Uterus (tissue), 2 donors: ENCODE data around the gene LCTL.

Experiments used
- POLR2A ChIP-seq, 2 donors: fragments of 450-650 bp; IDR thresholded peaks; one replicate each; pipeline ENCODE4 v1.6.1; 2016; ENCODE audit warnings: antibody characterized with exemption in 2 of 2, mild to moderate bottlenecking in 1 of 2, moderate library complexity in 1 of 2
- TF ChIP-seq, protein P1 (sequence below), 4 experiments: fragments of 200-600 bp in 2 of 4; fragments of 450-650 bp in 2 of 4; sonication (generic) in 2 of 4; IDR thresholded peaks; one replicate each; pipeline ENCODE4 v1.5.1; 2016 to 2019; ENCODE audit warnings: antibody characterized with exemption in 4 of 4, mild to moderate bottlenecking in 2 of 4, moderate library complexity in 1 of 4

- TF ChIP-seq, protein P1, sequence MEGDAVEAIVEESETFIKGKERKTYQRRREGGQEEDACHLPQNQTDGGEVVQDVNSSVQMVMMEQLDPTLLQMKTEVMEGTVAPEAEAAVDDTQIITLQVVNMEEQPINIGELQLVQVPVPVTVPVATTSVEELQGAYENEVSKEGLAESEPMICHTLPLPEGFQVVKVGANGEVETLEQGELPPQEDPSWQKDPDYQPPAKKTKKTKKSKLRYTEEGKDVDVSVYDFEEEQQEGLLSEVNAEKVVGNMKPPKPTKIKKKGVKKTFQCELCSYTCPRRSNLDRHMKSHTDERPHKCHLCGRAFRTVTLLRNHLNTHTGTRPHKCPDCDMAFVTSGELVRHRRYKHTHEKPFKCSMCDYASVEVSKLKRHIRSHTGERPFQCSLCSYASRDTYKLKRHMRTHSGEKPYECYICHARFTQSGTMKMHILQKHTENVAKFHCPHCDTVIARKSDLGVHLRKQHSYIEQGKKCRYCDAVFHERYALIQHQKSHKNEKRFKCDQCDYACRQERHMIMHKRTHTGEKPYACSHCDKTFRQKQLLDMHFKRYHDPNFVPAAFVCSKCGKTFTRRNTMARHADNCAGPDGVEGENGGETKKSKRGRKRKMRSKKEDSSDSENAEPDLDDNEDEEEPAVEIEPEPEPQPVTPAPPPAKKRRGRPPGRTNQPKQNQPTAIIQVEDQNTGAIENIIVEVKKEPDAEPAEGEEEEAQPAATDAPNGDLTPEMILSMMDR (IDR thresholded peaks at IDR 0.05), result no peak
- no peak for TF ChIP-seq POLR2A (IDR thresholded peaks at IDR 0.05)
Observed at GRCh38 chr15:66523926-66524325, 41.9 kb downstream of the LCTL start.
